GM18870 (cell line): ENCODE measurements around the gene CABYR.
A peak's percentile ranks its signal among the peaks of the same experiment; 100 is the strongest.

Experiments used
- ATAC-seq: cut with Tn5 transposase; IDR thresholded peaks from one replicate; pipeline ENCODE4 v1.9.1; 2021; ENCODE audit warnings: moderate library complexity; ENCODE audit not compliant: unreplicated experiment

Gene CABYR

DNA sequence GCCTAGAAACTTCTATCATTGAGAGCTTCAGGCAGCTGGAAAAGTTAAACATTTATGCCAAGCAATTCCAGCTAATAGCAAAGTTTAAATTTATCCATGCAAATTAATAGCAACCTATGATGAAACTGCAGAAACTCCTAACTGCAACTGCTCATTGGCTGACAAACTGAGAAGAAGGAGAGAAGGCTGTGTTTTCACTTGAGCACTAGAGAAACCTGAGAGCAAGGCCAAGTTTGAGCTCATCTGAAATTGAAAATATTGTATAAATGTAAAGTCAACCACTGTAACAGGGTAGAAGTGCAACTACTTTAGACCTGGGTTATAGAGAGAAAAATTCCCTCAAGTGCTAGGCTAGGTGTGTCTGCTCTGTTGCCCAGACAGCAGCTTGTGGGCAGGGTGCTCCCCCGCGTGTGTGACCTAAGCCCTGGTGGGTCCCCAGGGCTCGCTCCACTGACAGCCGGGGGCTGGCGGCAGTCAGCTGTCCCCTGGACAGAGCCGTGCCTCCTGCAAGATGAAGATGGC lies 50.2 kb downstream of the CABYR start:
- peak; percentile 78 for ATAC-seq

- ATAC-seq, result no peak
Observed at GRCh38 chr18:24189664-24190346, 50.9 kb downstream of the CABYR start.

- no peak for ATAC-seq
Observed at GRCh38 chr18:24190590-24190989, 51.7 kb downstream of the CABYR start.

- ATAC-seq, result no peak
Observed at GRCh38 chr18:24195296-24196053, 56.6 kb downstream of the CABYR start.

GRCh38 chr18:24196764-24197163 lies 57.9 kb downstream of the CABYR start:
- ATAC-seq, result no peak

DNA sequence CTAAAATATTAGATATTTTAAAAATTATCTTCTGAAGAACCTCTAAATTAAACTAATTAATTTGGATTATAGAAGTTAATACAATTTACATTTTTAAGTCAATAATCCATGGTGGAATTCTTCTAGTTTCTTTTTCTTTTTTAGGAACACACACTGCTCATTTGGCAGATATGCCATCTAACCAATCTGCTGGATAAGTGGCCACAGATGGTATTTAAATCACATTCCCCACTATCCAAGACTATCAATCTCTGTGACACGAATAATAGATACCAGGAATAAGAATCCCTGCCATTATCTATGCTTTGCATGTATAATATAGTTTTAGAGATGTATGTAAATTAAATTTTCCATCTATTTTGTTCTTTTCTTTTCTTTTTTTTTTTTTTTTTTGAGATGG lies 58.5 kb downstream of the CABYR start:
- ATAC-seq, result no peak

- no peak for ATAC-seq
Observed at GRCh38 chr18:24198461-24198860, 59.6 kb downstream of the CABYR start.

DNA sequence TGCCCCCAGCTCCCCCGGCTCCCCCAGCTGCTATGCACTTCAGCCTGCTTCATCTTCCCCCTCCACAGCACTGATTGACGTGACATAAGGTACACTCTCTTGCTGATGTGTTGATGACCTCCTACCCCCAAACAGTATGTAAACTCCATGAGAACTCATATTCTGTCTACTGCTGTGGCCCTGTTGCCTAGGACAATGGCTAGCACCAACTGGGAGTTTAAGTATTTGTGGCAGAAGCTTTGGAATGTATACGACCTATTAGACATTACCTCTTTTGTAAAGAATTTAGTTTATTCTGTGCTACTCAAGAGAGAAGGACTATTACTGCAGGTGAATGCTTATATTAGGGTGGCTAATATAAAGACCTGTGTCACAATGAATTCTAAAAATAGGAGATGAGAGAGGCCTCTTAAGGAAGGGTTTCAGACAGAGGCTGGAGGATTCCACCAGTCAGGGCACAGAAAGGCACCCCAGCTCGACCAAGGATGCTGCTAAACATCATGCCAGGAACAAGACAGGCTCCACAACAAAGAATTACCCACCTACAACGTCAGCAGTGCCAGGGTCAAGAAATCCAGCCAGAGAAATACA lies 60.6 kb downstream of the CABYR start:
- ATAC-seq, result no peak

DNA sequence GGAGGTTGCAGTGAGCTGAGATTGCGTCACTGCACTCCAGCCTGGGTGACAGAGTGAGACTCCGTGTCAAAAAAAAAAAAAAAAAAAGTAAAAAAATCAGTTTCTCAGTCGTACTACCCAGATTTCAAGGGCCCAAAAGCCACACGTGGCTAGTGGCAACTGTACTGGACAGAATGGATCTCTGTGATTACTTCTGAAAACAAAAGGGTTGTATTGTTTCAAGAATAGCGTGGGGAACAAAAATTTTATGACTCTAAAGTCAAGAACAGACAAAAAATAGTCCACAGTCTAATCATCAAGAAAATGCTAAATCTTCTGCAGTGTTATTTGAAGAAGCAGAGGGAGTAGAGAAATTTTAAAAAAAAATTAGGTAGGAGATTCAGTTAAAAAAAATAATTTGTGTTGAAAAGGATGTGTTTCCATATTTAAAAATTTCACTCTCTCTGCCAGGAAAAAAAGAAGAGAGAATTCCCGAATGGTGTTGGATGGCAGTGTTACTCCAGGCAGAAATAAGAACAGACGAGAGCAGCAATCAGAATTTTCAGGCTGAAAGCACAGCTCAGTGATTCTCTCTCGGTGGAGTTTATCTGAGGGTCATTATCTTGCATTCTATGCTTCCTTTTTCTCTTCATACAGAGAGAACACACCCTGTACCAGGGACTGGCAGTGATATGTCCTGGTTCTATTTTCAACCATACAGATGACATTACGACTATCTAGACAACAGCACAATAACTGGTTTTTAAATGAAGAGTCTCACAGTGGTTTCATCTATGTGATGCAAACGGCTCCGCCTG lies 61.8 kb downstream of the CABYR start:
- ATAC-seq, result no peak

- ATAC-seq, result no peak
Observed at GRCh38 chr18:24201699-24202687, 63.1 kb downstream of the CABYR start.

- no peak for ATAC-seq
Observed at GRCh38 chr18:24204904-24205303, 66.0 kb downstream of the CABYR start.

DNA sequence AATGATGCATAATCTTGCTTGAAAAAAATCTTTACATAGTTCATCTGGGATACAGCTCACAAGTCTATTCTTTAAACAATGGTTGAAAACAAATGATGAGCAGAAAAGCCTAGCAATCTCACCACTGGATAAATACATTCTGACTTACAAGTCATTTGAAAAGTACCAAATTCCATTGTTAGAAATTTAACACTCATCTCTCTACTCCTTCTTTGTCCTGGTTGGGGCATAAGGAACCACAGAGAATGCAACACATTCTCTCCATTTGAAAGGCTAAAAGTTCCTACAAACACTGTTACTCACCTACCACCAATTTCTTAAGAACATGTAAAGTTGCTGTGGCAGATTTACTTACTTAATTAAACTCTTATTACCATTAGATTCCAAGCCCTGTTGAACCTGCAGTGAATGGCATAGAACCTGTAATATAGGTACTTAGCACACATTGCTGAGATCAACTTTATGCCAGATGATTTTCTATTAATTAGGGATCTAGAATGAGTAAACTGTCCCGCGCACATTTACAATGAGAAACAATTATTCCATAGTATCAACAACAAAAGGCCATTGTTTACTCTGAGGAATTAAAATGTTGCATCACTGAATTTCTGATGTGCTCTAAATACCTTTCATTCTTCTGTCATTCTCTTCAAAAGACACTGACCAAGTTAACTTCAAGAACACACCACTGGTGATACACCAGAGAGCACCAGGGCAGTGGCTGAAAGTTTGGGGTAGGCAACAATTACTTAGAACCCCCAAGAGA lies 69.6 kb downstream of the CABYR start:
- ATAC-seq, result no peak

DNA sequence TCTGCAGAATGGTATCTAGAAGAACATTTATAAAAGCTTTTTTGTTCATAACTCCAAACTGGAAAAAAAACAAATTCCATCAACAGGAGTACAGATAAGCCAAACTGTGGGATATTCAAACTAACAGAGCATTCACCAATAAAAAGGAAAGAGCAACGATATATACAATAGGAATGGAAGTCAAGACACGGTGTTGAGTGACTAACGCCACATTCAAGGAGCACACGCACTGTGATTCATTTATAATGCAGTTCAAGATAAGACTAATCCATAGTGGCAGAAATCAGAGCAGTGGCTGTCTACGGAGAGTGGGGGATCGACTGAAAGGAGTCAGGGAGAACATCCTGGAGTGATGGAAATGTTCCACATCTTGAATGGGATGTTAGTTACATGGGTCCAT lies 70.7 kb downstream of the CABYR start:
- no peak for ATAC-seq
